HL-60/S4 (cell line): ENCODE results near the gene CHAD.

Experiments used
- in situ Hi-C: fragments of 300-500 bp; cut with MboI; formaldehyde crosslinking; loops from 2 replicates; pipeline ENCODE4 v1.14.3; 2022; ENCODE audit warnings: low sequenced_read_pairs

The CHAD gene

GRCh38 chr17:50468304-50469207 is at the start of gene CHAD:
Gene CHAD, minus strand, starts transcription at chr17:50468880. Its CDS starts 67 bp downstream, at chr17:50468813.
- in situ Hi-C loops, result no loop called here

GRCh38 chr17:50517504-50518383 is 49.1 kb upstream of the CHAD start:
- in situ Hi-C loops, result no loop called here

GRCh38 chr17:50517011-50517410 is 48.3 kb upstream of the CHAD start:
- in situ Hi-C loops, result no loop called here

GRCh38 chr17:50514936-50515702 is 46.4 kb upstream of the CHAD start:
- in situ Hi-C loops, result no loop called here

- in situ Hi-C loops, result no loop called here
Observed at GRCh38 chr17:50514388-50514787, 45.7 kb upstream of the CHAD start.

- in situ Hi-C loops, result no loop called here
Observed at GRCh38 chr17:50513495-50513894, 44.8 kb upstream of the CHAD start.

- in situ Hi-C loops, result no loop called here
Observed at GRCh38 chr17:50511058-50511457, 42.4 kb upstream of the CHAD start.

GRCh38 chr17:50508573-50509460 is 40.1 kb upstream of the CHAD start:
- in situ Hi-C loops, result no loop called here

GRCh38 chr17:50507871-50508572 is 39.3 kb upstream of the CHAD start, which contains the start of gene MYCBPAP:
Gene MYCBPAP, plus strand, starts transcription at chr17:50508439. Its CDS starts 236 bp downstream, at chr17:50508675.
- in situ Hi-C loops, result no loop called here

GRCh38 chr17:50506298-50506697 is 37.6 kb upstream of the CHAD start:
- in situ Hi-C loops, result no loop called here

- in situ Hi-C loops, result no loop called here
Observed at GRCh38 chr17:50505591-50506130, 37.0 kb upstream of the CHAD start.

- in situ Hi-C loops, result no loop called here
Observed at GRCh38 chr17:50502301-50502990, 33.8 kb upstream of the CHAD start.

- in situ Hi-C loops, result no loop called here
Observed at GRCh38 chr17:50501054-50501453, 32.4 kb upstream of the CHAD start.

- in situ Hi-C loops, result no loop called here
Observed at GRCh38 chr17:50499721-50500120, 31.0 kb upstream of the CHAD start.

- in situ Hi-C loops, result no loop called here
Observed at GRCh38 chr17:50499270-50499669, 30.6 kb upstream of the CHAD start.

- in situ Hi-C loops, result no loop called here
Observed at GRCh38 chr17:50498021-50498874, 29.6 kb upstream of the CHAD start.

- in situ Hi-C loops, result no loop called here
Observed at GRCh38 chr17:50495918-50496317, 27.2 kb upstream of the CHAD start.
